ENCODE measurements around the gene EXOG.

- TF ChIP-seq CTCF (IDR thresholded peaks at IDR 0.05) = peak in 2 of 12 donors; percentile 4 to 6
- TF ChIP-seq POLR2A (IDR thresholded peaks at IDR 0.05) = no peak
These were observed 16.1 kb upstream of the EXOG start for GRCh38 chr3:38480093-38480445.
